Activated CD4-positive, CD25-positive, alpha-beta regulatory T cell treated with anti-CD3 and anti-CD28 coated beads, Interleukin-2, amount 50 U/mL, for 24 hours (primary cell): ENCODE results near the gene MET.
A peak's percentile ranks its signal among the peaks of the same experiment; 100 is the strongest.
"Not testable (repeated sequence)": the region's sequence is repeated elsewhere in the genome, so short reads cannot be mapped to it uniquely, and the experiment has no call there.

Experiments
- ATAC-seq, 2 donors: fragments of 150-1000 bp; cut with Tn5 transposase; one replicate each; pipeline ENCODE4 v1.10.0; 2021; ENCODE audit warnings: mild to moderate bottlenecking in 1 of 2, moderate library complexity in 1 of 2

MET gene

GRCh38 chr7:116754186-116754585, 82.2 kb downstream of the MET start:
- ATAC-seq, result no peak

- no peak for ATAC-seq
Observed at GRCh38 chr7:116757283-116757682, 85.3 kb downstream of the MET start.

- ATAC-seq, result not testable (repeated sequence)
Observed at GRCh38 chr7:116759642-116760041, 87.6 kb downstream of the MET start.

- ATAC-seq, result no peak
Observed at GRCh38 chr7:116762971-116763370, 91.0 kb downstream of the MET start.

- no peak for ATAC-seq
Observed at GRCh38 chr7:116763647-116764046, 91.7 kb downstream of the MET start.

GRCh38 chr7:116766881-116767280, 94.9 kb downstream of the MET start:
- no peak for ATAC-seq

GRCh38 chr7:116769546-116769945, 97.5 kb downstream of the MET start:
- ATAC-seq, result no peak

- ATAC-seq, result no peak
Observed at GRCh38 chr7:116770941-116771340, 98.9 kb downstream of the MET start.

- ATAC-seq, result no peak
Observed at GRCh38 chr7:116771640-116772039, 99.6 kb downstream of the MET start.

- no peak for ATAC-seq
Observed at GRCh38 chr7:116772423-116772863, 100.4 kb downstream of the MET start.

GRCh38 chr7:116772926-116773749, 101.1 kb downstream of the MET start:
- ATAC-seq, result no peak

- ATAC-seq, result no peak
Observed at GRCh38 chr7:116776046-116776445, 104.0 kb downstream of the MET start.

- ATAC-seq, result peak; percentile 73 to 76
Observed at GRCh38 chr7:116776610-116777289, 104.8 kb downstream of the MET start.

GRCh38 chr7:116777651-116778281, 105.8 kb downstream of the MET start:
- ATAC-seq, result no peak

GRCh38 chr7:116779216-116779615, 107.2 kb downstream of the MET start:
- ATAC-seq, result no peak

GRCh38 chr7:116779931-116780330, 107.9 kb downstream of the MET start:
- no peak for ATAC-seq

- ATAC-seq, result peak in 1 of 2 donors; percentile 12
Observed at GRCh38 chr7:116780521-116780920, 108.5 kb downstream of the MET start.

- no peak for ATAC-seq
Observed at GRCh38 chr7:116780966-116781365, 109.0 kb downstream of the MET start.

- no peak for ATAC-seq
Observed at GRCh38 chr7:116781584-116781983, 109.6 kb downstream of the MET start.

- ATAC-seq, result no peak
Observed at GRCh38 chr7:116782177-116782711, 110.2 kb downstream of the MET start.

GRCh38 chr7:116783666-116784318, 111.8 kb downstream of the MET start:
- ATAC-seq, result no peak

- no peak for ATAC-seq
Observed at GRCh38 chr7:116784647-116785046, 112.7 kb downstream of the MET start.

GRCh38 chr7:116785843-116786242, 113.8 kb downstream of the MET start:
- no peak for ATAC-seq
